H9 (cell line): ENCODE results near the gene LAMA3. TPM values are rescaled to one million over a fixed set of nuclear protein-coding genes. Genes with fewer than 3 reads are reported as not detected.

Experiments
- DNase-seq: peaks from one replicate; pipeline ENCODE4 v3.0.0-alpha.2; 2017
- H2AFZ ChIP-seq: one replicate; pipeline ENCODE4 v1.6.1; 2013; ENCODE audit warnings: mild to moderate bottlenecking, low read length, control low read depth, moderate library complexity
- H2AK5ac ChIP-seq: 2 replicates; pipeline ENCODE4 v1.6.1; 2013; ENCODE audit warnings: low read length, control low read depth, mixed read lengths; ENCODE audit not compliant: insufficient read length
- H2BK120ac ChIP-seq: one replicate; pipeline ENCODE4 v1.6.1; 2013; ENCODE audit warnings: low read depth, mild to moderate bottlenecking, low read length, control low read depth, inconsistent platforms; ENCODE audit not compliant: poor library complexity, severe bottlenecking
- H2BK12ac ChIP-seq: 2 replicates; pipeline ENCODE4 v1.6.1; 2013; ENCODE audit warnings: low read length, control low read depth, mixed read lengths, low read depth; ENCODE audit not compliant: insufficient read length
- H2BK15ac ChIP-seq: 2 replicates; pipeline ENCODE4 v1.6.1; 2013; ENCODE audit warnings: low read depth, low read length, control low read depth
- H2BK20ac ChIP-seq: one replicate; pipeline ENCODE4 v1.6.1; 2013; ENCODE audit warnings: low read depth, mild to moderate bottlenecking, low read length, control low read depth, inconsistent platforms; ENCODE audit not compliant: poor library complexity, severe bottlenecking
- H2BK5ac ChIP-seq: 2 replicates; pipeline ENCODE4 v1.6.1; 2013; ENCODE audit warnings: low read length, control low read depth, mixed read lengths; ENCODE audit not compliant: insufficient read length
- H3K14ac ChIP-seq: 2 replicates; pipeline ENCODE4 v1.6.1; 2013; ENCODE audit warnings: low read length, control low read depth; ENCODE audit not compliant: insufficient read depth
- H3K18ac ChIP-seq: 2 replicates; pipeline ENCODE4 v1.6.1; 2013; ENCODE audit warnings: low read depth, mild to moderate bottlenecking, mixed read lengths, low read length, control low read depth; ENCODE audit not compliant: insufficient read length
- H3K23ac ChIP-seq: 2 replicates; pipeline ENCODE4 v1.6.1; 2013; ENCODE audit warnings: low read length, control low read depth, mixed read lengths, low read depth; ENCODE audit not compliant: insufficient read length
- H3K23me2 ChIP-seq: 2 replicates; pipeline ENCODE4 v1.6.1; 2013; ENCODE audit warnings: low read depth, mild to moderate bottlenecking, mixed read lengths, low read length, control low read depth; ENCODE audit not compliant: insufficient read length, poor library complexity, severe bottlenecking
- H3K27ac ChIP-seq: 2 replicates; pipeline ENCODE4 v1.5.1; 2013; ENCODE audit warnings: low read length, control low read depth, mixed read lengths, low read depth; ENCODE audit not compliant: insufficient read length
- H3K27me3 ChIP-seq: 2 replicates; pipeline ENCODE4 v1.6.1; 2013; ENCODE audit warnings: low read length, control low read depth, inconsistent platforms; ENCODE audit not compliant: insufficient read depth
- H3K4ac ChIP-seq: 2 replicates; pipeline ENCODE4 v1.6.1; 2013; ENCODE audit warnings: low read depth, mild to moderate bottlenecking, control low read depth, inconsistent platforms, low read length, moderate library complexity
- H3K4me1 ChIP-seq: 2 replicates; pipeline ENCODE4 v1.6.1; 2013; ENCODE audit warnings: low read length, control low read depth, inconsistent platforms; ENCODE audit not compliant: insufficient read depth
- H3K4me2 ChIP-seq: 2 replicates; pipeline ENCODE4 v1.6.1; 2013; ENCODE audit warnings: low read length, control low read depth, mixed read lengths; ENCODE audit not compliant: insufficient read length, insufficient read depth
- H3K56ac ChIP-seq: 2 replicates; pipeline ENCODE4 v1.6.1; 2013; ENCODE audit warnings: low read depth, mild to moderate bottlenecking, mixed read lengths, low read length, control low read depth; ENCODE audit not compliant: insufficient read length
- H3K79me1 ChIP-seq: 2 replicates; pipeline ENCODE4 v1.6.1; 2013; ENCODE audit warnings: low read depth, mild to moderate bottlenecking, moderate library complexity, low read length, control low read depth, inconsistent platforms; ENCODE audit not compliant: insufficient read depth, poor library complexity, severe bottlenecking
- H3K79me2 ChIP-seq: 2 replicates; pipeline ENCODE4 v1.6.1; 2013; ENCODE audit warnings: low read length, control low read depth, inconsistent platforms; ENCODE audit not compliant: insufficient read depth
- H3K9ac ChIP-seq: 2 replicates; pipeline ENCODE4 v1.6.1; 2013; ENCODE audit warnings: low read length, control low read depth, mixed read lengths; ENCODE audit not compliant: insufficient read length; ENCODE audit errors: extremely low read depth
- H3K9me3 ChIP-seq: one replicate; pipeline ENCODE4 v1.6.1; 2013; ENCODE audit warnings: low read depth, low read length, inconsistent platforms; ENCODE audit not compliant: control insufficient read depth
- H3T11ph ChIP-seq: one replicate; pipeline ENCODE4 v1.6.1; 2013; ENCODE audit warnings: mild to moderate bottlenecking, low read length, control low read depth, inconsistent platforms
- H4K20me1 ChIP-seq: one replicate; pipeline ENCODE4 v1.6.1; 2013; ENCODE audit not compliant: control insufficient read depth, insufficient read length, insufficient read depth
- H4K5ac ChIP-seq: 2 replicates; pipeline ENCODE4 v1.6.1; 2013; ENCODE audit warnings: low read depth, mild to moderate bottlenecking, mixed read lengths, low read length, control low read depth; ENCODE audit not compliant: insufficient read length
- H4K8ac ChIP-seq: replicated peaks from 2 replicates; pipeline ENCODE4 v1.6.1; 2013; ENCODE audit warnings: low read length, control low read depth, mixed read lengths, low read depth; ENCODE audit not compliant: insufficient read length
- H4K91ac ChIP-seq: 2 replicates; pipeline ENCODE4 v1.6.1; 2013; ENCODE audit warnings: low read depth, mild to moderate bottlenecking, moderate library complexity, mixed read lengths, low read length, control low read depth; ENCODE audit not compliant: insufficient read length
- H3K27ac Mint-ChIP-seq, 3 experiments: 2 replicates in 2 of 3; 3 replicates in 1 of 3; pipeline ENCODE4 v1.8.0; 2020 to 2021; ENCODE audit warnings: mixed read lengths in 3 of 3, mild to moderate bottlenecking in 1 of 3, moderate library complexity in 1 of 3
- H3K27me3 Mint-ChIP-seq: 2 replicates; pipeline ENCODE4 v1.8.0; 2021; ENCODE audit warnings: low read depth, mild to moderate bottlenecking, moderate library complexity, mixed read lengths
- H3K36me3 Mint-ChIP-seq, 3 experiments: 2 replicates in 2 of 3; 3 replicates in 1 of 3; pipeline ENCODE4 v1.8.0; 2020 to 2021; ENCODE audit warnings: low read depth in 3 of 3, mixed read lengths in 3 of 3; ENCODE audit not compliant: insufficient read depth in 1 of 3
- H3K4me1 Mint-ChIP-seq, 2 experiments: 2 replicates each; pipeline ENCODE4 v1.8.0; 2020; ENCODE audit warnings: mixed read lengths in 2 of 2
- H3K4me3 Mint-ChIP-seq, 2 experiments: 2 replicates in 1 of 2; 3 replicates in 1 of 2; pipeline ENCODE4 v1.8.0; 2020 to 2021; ENCODE audit warnings: mild to moderate bottlenecking in 2 of 2, mixed read lengths in 2 of 2, moderate library complexity in 1 of 2
- H3K9me3 Mint-ChIP-seq, 2 experiments: 2 replicates in 1 of 2; 3 replicates in 1 of 2; pipeline ENCODE4 v1.8.0; 2020; ENCODE audit warnings: mild to moderate bottlenecking in 2 of 2, mixed read lengths in 2 of 2, moderate library complexity in 1 of 2
- CTCF ChIP-seq: fragments of 200-600 bp; sonication (generic); conservative IDR thresholded peaks from 3 replicates; pipeline ENCODE4 v1.8.0; 2021; ENCODE audit warnings: antibody characterized with exemption, mild to moderate bottlenecking
- WGBS: extraction: QIAGEN DNeasy Blood & Tissue Kit; methylation state at CpG from one replicate; pipeline ENCODE4 v1.1.7; 2013; ENCODE audit warnings: missing lambda C conversion rate, low lambda C conversion rate, mixed read lengths; ENCODE audit not compliant: insufficient read length; ENCODE audit errors: extremely low coverage; 5-methylcytosine and 5-hydroxymethylcytosine counted together
- total RNA-seq: library from RNA; stranded (reverse); gene quantifications from 2 replicates; pipeline ENCODE4 v1.2.1, GENCODE V29; 2021

Gene LAMA3
- total RNA-seq, 1 experiment from 2014 or later = 0.33 TPM

- no peak overlapping the region for H3K4me3 Mint-ChIP-seq
- H4K20me1 ChIP-seq = no peaks in the 10 kb centered on the region
- H3K79me2 ChIP-seq = no peaks in the 10 kb centered on the region
- H3K36me3 Mint-ChIP-seq = no peaks in the 10 kb centered on the region
- no peak overlapping the region for H3K27ac Mint-ChIP-seq
- H3K23ac ChIP-seq = no peak overlapping the region
- H4K8ac ChIP-seq = no peak overlapping the region
- no peak overlapping the region for H3K4ac ChIP-seq
- H3K56ac ChIP-seq = no peak overlapping the region
- H2BK120ac ChIP-seq = no peak overlapping the region
- H3K27me3 Mint-ChIP-seq = peaks cover 4% of the 10 kb centered on the region
- no peak overlapping the region for H2AFZ ChIP-seq
- H4K91ac ChIP-seq = no peak overlapping the region
- H3K14ac ChIP-seq = no peak overlapping the region
- H3K9ac ChIP-seq = no peak overlapping the region
- H3K23me2 ChIP-seq = no peaks in the 10 kb centered on the region
- H2BK20ac ChIP-seq = no peak overlapping the region
- H3K9me3 Mint-ChIP-seq = no peaks in the 10 kb centered on the region
- H2BK5ac ChIP-seq = no peak overlapping the region
- H3K27me3 ChIP-seq = no peaks in the 10 kb centered on the region
- no peak overlapping the region for H2AK5ac ChIP-seq
- H2BK15ac ChIP-seq = no peak overlapping the region
- H2BK12ac ChIP-seq = no peak overlapping the region
- no CpG with 5 or more reads among the region's 4 CpGs for WGBS
- no peak for TF ChIP-seq CTCF
- H4K5ac ChIP-seq = no peak overlapping the region
- no peaks in the 10 kb centered on the region for H3K9me3 ChIP-seq
- no peak overlapping the region for H3K4me2 ChIP-seq
- H3K4me1 Mint-ChIP-seq = peaks cover 21 to 27% of the 10 kb centered on the region in 2 experiments
- no peak overlapping the region for H3K27ac ChIP-seq
- no peaks in the 10 kb centered on the region for H3K79me1 ChIP-seq
- H3K4me1 ChIP-seq = no peaks in the 10 kb centered on the region; the same call in 1 of the 2 replicates
- no peak for DNase-seq
- H3K18ac ChIP-seq = no peak overlapping the region
- H3T11ph ChIP-seq = no peak overlapping the region
These were observed 19.3 kb upstream of the LAMA3 start for GRCh38 chr18:23669804-23670405.
